Measurements from ENCODE around the gene RNF213. TPM values are rescaled to one million over a fixed set of nuclear protein-coding genes. Genes with fewer than 3 reads are reported as not detected.

RNF213 gene
- total RNA-seq, 1 experiment from 2014 or later, result 70.5 TPM

GRCh38 chr17:80270104-80270503 is 9.5 kb downstream of the RNF213 start (continued):
- TF ChIP-seq, protein P1, sequence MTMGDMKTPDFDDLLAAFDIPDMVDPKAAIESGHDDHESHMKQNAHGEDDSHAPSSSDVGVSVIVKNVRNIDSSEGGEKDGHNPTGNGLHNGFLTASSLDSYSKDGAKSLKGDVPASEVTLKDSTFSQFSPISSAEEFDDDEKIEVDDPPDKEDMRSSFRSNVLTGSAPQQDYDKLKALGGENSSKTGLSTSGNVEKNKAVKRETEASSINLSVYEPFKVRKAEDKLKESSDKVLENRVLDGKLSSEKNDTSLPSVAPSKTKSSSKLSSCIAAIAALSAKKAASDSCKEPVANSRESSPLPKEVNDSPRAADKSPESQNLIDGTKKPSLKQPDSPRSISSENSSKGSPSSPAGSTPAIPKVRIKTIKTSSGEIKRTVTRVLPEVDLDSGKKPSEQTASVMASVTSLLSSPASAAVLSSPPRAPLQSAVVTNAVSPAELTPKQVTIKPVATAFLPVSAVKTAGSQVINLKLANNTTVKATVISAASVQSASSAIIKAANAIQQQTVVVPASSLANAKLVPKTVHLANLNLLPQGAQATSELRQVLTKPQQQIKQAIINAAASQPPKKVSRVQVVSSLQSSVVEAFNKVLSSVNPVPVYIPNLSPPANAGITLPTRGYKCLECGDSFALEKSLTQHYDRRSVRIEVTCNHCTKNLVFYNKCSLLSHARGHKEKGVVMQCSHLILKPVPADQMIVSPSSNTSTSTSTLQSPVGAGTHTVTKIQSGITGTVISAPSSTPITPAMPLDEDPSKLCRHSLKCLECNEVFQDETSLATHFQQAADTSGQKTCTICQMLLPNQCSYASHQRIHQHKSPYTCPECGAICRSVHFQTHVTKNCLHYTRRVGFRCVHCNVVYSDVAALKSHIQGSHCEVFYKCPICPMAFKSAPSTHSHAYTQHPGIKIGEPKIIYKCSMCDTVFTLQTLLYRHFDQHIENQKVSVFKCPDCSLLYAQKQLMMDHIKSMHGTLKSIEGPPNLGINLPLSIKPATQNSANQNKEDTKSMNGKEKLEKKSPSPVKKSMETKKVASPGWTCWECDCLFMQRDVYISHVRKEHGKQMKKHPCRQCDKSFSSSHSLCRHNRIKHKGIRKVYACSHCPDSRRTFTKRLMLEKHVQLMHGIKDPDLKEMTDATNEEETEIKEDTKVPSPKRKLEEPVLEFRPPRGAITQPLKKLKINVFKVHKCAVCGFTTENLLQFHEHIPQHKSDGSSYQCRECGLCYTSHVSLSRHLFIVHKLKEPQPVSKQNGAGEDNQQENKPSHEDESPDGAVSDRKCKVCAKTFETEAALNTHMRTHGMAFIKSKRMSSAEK (CRISPR knock-in tag; IDR thresholded peaks at IDR 0.05; ENCODE audit: borderline replicate concordance), result no peak
- TF ChIP-seq, protein P2, sequence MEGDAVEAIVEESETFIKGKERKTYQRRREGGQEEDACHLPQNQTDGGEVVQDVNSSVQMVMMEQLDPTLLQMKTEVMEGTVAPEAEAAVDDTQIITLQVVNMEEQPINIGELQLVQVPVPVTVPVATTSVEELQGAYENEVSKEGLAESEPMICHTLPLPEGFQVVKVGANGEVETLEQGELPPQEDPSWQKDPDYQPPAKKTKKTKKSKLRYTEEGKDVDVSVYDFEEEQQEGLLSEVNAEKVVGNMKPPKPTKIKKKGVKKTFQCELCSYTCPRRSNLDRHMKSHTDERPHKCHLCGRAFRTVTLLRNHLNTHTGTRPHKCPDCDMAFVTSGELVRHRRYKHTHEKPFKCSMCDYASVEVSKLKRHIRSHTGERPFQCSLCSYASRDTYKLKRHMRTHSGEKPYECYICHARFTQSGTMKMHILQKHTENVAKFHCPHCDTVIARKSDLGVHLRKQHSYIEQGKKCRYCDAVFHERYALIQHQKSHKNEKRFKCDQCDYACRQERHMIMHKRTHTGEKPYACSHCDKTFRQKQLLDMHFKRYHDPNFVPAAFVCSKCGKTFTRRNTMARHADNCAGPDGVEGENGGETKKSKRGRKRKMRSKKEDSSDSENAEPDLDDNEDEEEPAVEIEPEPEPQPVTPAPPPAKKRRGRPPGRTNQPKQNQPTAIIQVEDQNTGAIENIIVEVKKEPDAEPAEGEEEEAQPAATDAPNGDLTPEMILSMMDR (IDR thresholded peaks at IDR 0.05), result no peak
- TF ChIP-seq JAZF1 (CRISPR knock-in tag; IDR thresholded peaks at IDR 0.05), result no peak
- TF ChIP-seq ZNF281 (CRISPR knock-in tag; IDR thresholded peaks at IDR 0.05), result 0 out of 2 replicates have a peak, but pooled peaks have one; percentile 46
- TF ChIP-seq ZNF671 (CRISPR knock-in tag; IDR thresholded peaks at IDR 0.05), result no peak
- TF ChIP-seq, protein P3, sequence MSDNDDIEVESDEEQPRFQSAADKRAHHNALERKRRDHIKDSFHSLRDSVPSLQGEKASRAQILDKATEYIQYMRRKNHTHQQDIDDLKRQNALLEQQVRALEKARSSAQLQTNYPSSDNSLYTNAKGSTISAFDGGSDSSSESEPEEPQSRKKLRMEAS (CRISPR knock-in tag; IDR thresholded peaks at IDR 0.05), result peak; percentile 69
- TF ChIP-seq AFF4 (CRISPR knock-in tag; IDR thresholded peaks at IDR 0.05; ENCODE audit: borderline replicate concordance), result 0 out of 2 replicates have a peak, but pooled peaks have one; percentile 47
- TF ChIP-seq ZNF263 (CRISPR knock-in tag; IDR thresholded peaks at IDR 0.05; ENCODE audit: low read depth), result no peak
- no peak for TF ChIP-seq CREM (CRISPR knock-in tag; IDR thresholded peaks at IDR 0.05)
- peak; percentile 85; the same call in 1 of the 2 replicates for TF ChIP-seq NFE2L1 (CRISPR knock-in tag; IDR thresholded peaks at IDR 0.05)
- TF ChIP-seq FOXK1 (CRISPR knock-in tag; IDR thresholded peaks at IDR 0.05), result no peak
- TF ChIP-seq, protein P4, sequence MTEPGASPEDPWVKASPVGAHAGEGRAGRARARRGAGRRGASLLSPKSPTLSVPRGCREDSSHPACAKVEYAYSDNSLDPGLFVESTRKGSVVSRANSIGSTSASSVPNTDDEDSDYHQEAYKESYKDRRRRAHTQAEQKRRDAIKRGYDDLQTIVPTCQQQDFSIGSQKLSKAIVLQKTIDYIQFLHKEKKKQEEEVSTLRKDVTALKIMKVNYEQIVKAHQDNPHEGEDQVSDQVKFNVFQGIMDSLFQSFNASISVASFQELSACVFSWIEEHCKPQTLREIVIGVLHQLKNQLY (CRISPR knock-in tag; IDR thresholded peaks at IDR 0.05), result no peak
- no peak for TF ChIP-seq E2F4 (CRISPR knock-in tag; IDR thresholded peaks at IDR 0.05; ENCODE audit: borderline replicate concordance, low read depth)
- no peak for TF ChIP-seq AR (CRISPR knock-in tag; IDR thresholded peaks at IDR 0.05)
- no peak for TF ChIP-seq ZNF121 (CRISPR knock-in tag; IDR thresholded peaks at IDR 0.05)
- no peak for TF ChIP-seq RELA (CRISPR knock-in tag; IDR thresholded peaks at IDR 0.05; ENCODE audit: borderline replicate concordance)
- TF ChIP-seq CDX4 (CRISPR knock-in tag; IDR thresholded peaks at IDR 0.05; ENCODE audit: borderline replicate concordance), result no peak
- TF ChIP-seq GABPB1 (CRISPR knock-in tag; IDR thresholded peaks at IDR 0.05), result no peak
- no peak for TF ChIP-seq PRRX2 (CRISPR knock-in tag; IDR thresholded peaks at IDR 0.05)
- TF ChIP-seq NFATC4 (CRISPR knock-in tag; IDR thresholded peaks at IDR 0.05), result no peak
- TF ChIP-seq ATF1 (CRISPR knock-in tag; IDR thresholded peaks at IDR 0.05), result no peak

All from WTC11 (cell line).